Measurements from ENCODE around the gene CHN1. TPM values are rescaled to one million over a fixed set of nuclear protein-coding genes. Genes with fewer than 3 reads are reported as not detected.

CHN1 gene
- total RNA-seq, 4 donors from 2014 or later: 0.30 to 5.8 (median 3.6) TPM

- DNase-seq: no peak
- intact Hi-C loops (cut with DNase I): loop anchor here (10.0 kb wide), 1 partner anchor 223 kb away; no protein-coding TSS in a partner anchor
- TF ChIP-seq POLR2A (IDR thresholded peaks at IDR 0.05) (no peak), CTCF (IDR thresholded peaks at IDR 0.05) (no peak)
Observed at GRCh38 chr2:174761837-174762236, 243.3 kb downstream of the CHN1 start.

GRCh38 chr2:174760845-174761473, 244.2 kb downstream of the CHN1 start:
- TF ChIP-seq POLR2A (IDR thresholded peaks at IDR 0.05) (no peak), CTCF (IDR thresholded peaks at IDR 0.05) (no peak)
- Histone ChIP-seq H3K9me3 (no peaks in the 10 kb centered on the region), H3K27ac (no peak overlapping the region), H3K36me3 (no peaks in the 10 kb centered on the region), H3K27me3 (peaks cover 0 to 3% (median 0%) of the 10 kb centered on the region in 4 donors), H3K4me3 (no peak overlapping the region), H3K4me1 (no peaks in the 10 kb centered on the region)
- DNase-seq: no peak
- WGBS, 2 donors: 92 to 95% methylated on average over 5 of the region's 5 CpGs
- intact Hi-C loops (cut with DNase I): loop anchor here (10.0 kb wide), 1 partner anchor 224 kb away; no protein-coding TSS in a partner anchor

More at GRCh38 chr2:174761837-174762236, 243.3 kb downstream of the CHN1 start:
- H3K4me1 ChIP-seq: no peaks in the 10 kb centered on the region
- no peaks in the 10 kb centered on the region for H3K36me3 ChIP-seq
- H3K9me3 ChIP-seq: no peaks in the 10 kb centered on the region
- H3K4me3 ChIP-seq: no peak overlapping the region
- H3K27ac ChIP-seq: no peak overlapping the region
- H3K27me3 ChIP-seq: peaks cover 0 to 3% (median 0%) of the 10 kb centered on the region in 4 donors

GRCh38 chr2:174759381-174760065, 245.7 kb downstream of the CHN1 start:
- Histone ChIP-seq H3K9me3 (no peaks in the 10 kb centered on the region), H3K36me3 (no peaks in the 10 kb centered on the region), H3K4me1 (no peaks in the 10 kb centered on the region), H3K27ac (no peak overlapping the region), H3K27me3 (peaks cover 0 to 3% (median 0%) of the 10 kb centered on the region in 4 donors), H3K4me3 (no peak overlapping the region)
- no peak for DNase-seq
- TF ChIP-seq CTCF (IDR thresholded peaks at IDR 0.05): no peak
- TF ChIP-seq POLR2A (IDR thresholded peaks at IDR 0.05): no peak
- WGBS, 2 donors: 75 to 78% methylated on average over 3 to 4 of the region's 11 CpGs
- intact Hi-C loops (cut with DNase I): loop anchor here (10.0 kb wide), 1 partner anchor 225 kb away; no protein-coding TSS in a partner anchor

- TF ChIP-seq CTCF (IDR thresholded peaks at IDR 0.05) (no peak), POLR2A (IDR thresholded peaks at IDR 0.05) (no peak)
- 68 to 78% methylated on average over 10 of the region's 10 CpGs for WGBS, 2 donors
Observed at GRCh38 chr2:174756743-174757142, 248.4 kb downstream of the CHN1 start.

GRCh38 chr2:174753038-174753633, 252.0 kb downstream of the CHN1 start:
- H3K27ac ChIP-seq: no peak overlapping the region
- H3K27me3 ChIP-seq: peaks cover 0 to 6% (median 0%) of the 10 kb centered on the region in 4 donors
- TF ChIP-seq POLR2A (IDR thresholded peaks at IDR 0.05): no peak
- TF ChIP-seq CTCF (IDR thresholded peaks at IDR 0.05): no peak
- intact Hi-C loops (cut with DNase I): no loop called here
- no peak for DNase-seq
- no peaks in the 10 kb centered on the region for H3K36me3 ChIP-seq
- no peak overlapping the region for H3K4me3 ChIP-seq
- 82 to 85% methylated on average over 1 to 13 of the region's 13 CpGs for WGBS, 2 donors
- no peaks in the 10 kb centered on the region for H3K4me1 ChIP-seq
- no peaks in the 10 kb centered on the region for H3K9me3 ChIP-seq

More at GRCh38 chr2:174756743-174757142, 248.4 kb downstream of the CHN1 start:
- no peaks in the 10 kb centered on the region for H3K9me3 ChIP-seq
- no peak overlapping the region for H3K4me3 ChIP-seq
- H3K27me3 ChIP-seq: no peaks in the 10 kb centered on the region
- H3K36me3 ChIP-seq: no peaks in the 10 kb centered on the region
- no peak for DNase-seq
- intact Hi-C loops (cut with DNase I): no loop called here
- no peaks in the 10 kb centered on the region for H3K4me1 ChIP-seq
- no peak overlapping the region for H3K27ac ChIP-seq

All from esophagus squamous epithelium (tissue), 5 donors.